Naive thymus-derived CD4-positive, alpha-beta T cell (primary cell): Measurements from ENCODE around the gene OR2T8. TPM values are rescaled to one million over a fixed set of nuclear protein-coding genes. Genes with fewer than 3 reads are reported as not detected.

Source experiments
- ATAC-seq: fragments of 150-1000 bp; cut with Tn5 transposase; 2 replicates; pipeline ENCODE4 v1.10.0; 2021; ENCODE audit warnings: mild to moderate bottlenecking, moderate library complexity
- CTCF ChIA-PET: fragments of 350-600 bp; sonication (Branson Sonifier 250); formaldehyde crosslinking; loops from one replicate; lab custom pipeline; 2021; ENCODE audit warnings: antibody characterized with exemption; lab: Charles Lee
- POLR2A ChIA-PET: fragments of 350-600 bp; sonication (Branson Sonifier 250); formaldehyde crosslinking; loops from one replicate; lab custom pipeline; 2021; ENCODE audit warnings: antibody characterized with exemption, inconsistent platforms; lab: Charles Lee
- DNase-seq, 9 donors: peaks; one replicate each; pipeline versions ENCODE4 v3.0.0 to v3.0.0-alpha.2; 2020 to 2022; ENCODE audit warnings: mixed read lengths in 1 of 9
- H3K27ac ChIP-seq: one replicate; pipeline ENCODE4 v1.7.0; 2013; ENCODE audit warnings: mild to moderate bottlenecking, low read depth, low read length, moderate library complexity
- H3K27me3 ChIP-seq, 2 donors: one replicate each; pipeline ENCODE4 v1.7.0; 2013; ENCODE audit warnings: low read length in 2 of 2, mild to moderate bottlenecking in 2 of 2, moderate library complexity in 2 of 2; ENCODE audit not compliant: control insufficient read depth in 2 of 2, insufficient read depth in 2 of 2
- H3K36me3 ChIP-seq, 3 experiments: 1 replicate in 2 of 3; 2 replicates in 1 of 3; pipeline ENCODE4 v1.7.0; 2013; ENCODE audit warnings: low read length in 3 of 3, mild to moderate bottlenecking in 3 of 3, moderate library complexity in 1 of 3; ENCODE audit not compliant: insufficient read depth in 3 of 3, control insufficient read depth in 2 of 3
- H3K4me1 ChIP-seq, 2 donors: one replicate each; pipeline ENCODE4 v1.7.0; 2013; ENCODE audit warnings: low read length in 2 of 2, mild to moderate bottlenecking in 2 of 2, moderate library complexity in 1 of 2; ENCODE audit not compliant: control insufficient read depth in 2 of 2, insufficient read depth in 2 of 2
- H3K4me3 ChIP-seq: 2 replicates; pipeline ENCODE4 v1.7.0; 2013; ENCODE audit warnings: mild to moderate bottlenecking, low read length
- H3K9me3 ChIP-seq, 3 experiments: 1 replicate in 2 of 3; 2 replicates in 1 of 3; pipeline ENCODE4 v1.7.0; 2013; ENCODE audit warnings: low read length in 3 of 3; ENCODE audit not compliant: control insufficient read depth in 2 of 3
- H3K27ac Mint-ChIP-seq, 9 donors: one replicate each; pipeline ENCODE4 v1.8.0; 2020 to 2022; ENCODE audit warnings: mixed read lengths in 9 of 9, mild to moderate bottlenecking in 8 of 9, moderate library complexity in 5 of 9, inconsistent platforms in 2 of 9
- H3K27me3 Mint-ChIP-seq, 5 donors: one replicate each; pipeline ENCODE4 v1.8.0; 2021 to 2022; ENCODE audit warnings: mixed read lengths in 5 of 5, mild to moderate bottlenecking in 1 of 5
- H3K36me3 Mint-ChIP-seq, 5 donors: one replicate each; pipeline ENCODE4 v1.8.0; 2020 to 2022; ENCODE audit warnings: mixed read lengths in 5 of 5, mild to moderate bottlenecking in 3 of 5, inconsistent platforms in 1 of 5
- H3K4me1 Mint-ChIP-seq, 7 donors: one replicate each; pipeline ENCODE4 v1.8.0; 2020 to 2022; ENCODE audit warnings: mixed read lengths in 7 of 7, mild to moderate bottlenecking in 3 of 7, inconsistent platforms in 1 of 7
- H3K4me3 Mint-ChIP-seq, 10 donors: one replicate each; pipeline ENCODE4 v1.8.0; 2020 to 2022; ENCODE audit warnings: mild to moderate bottlenecking in 10 of 10, mixed read lengths in 10 of 10, moderate library complexity in 6 of 10, inconsistent platforms in 2 of 10
- H3K9me3 Mint-ChIP-seq, 11 donors: one replicate each; pipeline ENCODE4 v1.8.0; 2020 to 2022; ENCODE audit warnings: mixed read lengths in 11 of 11, mild to moderate bottlenecking in 4 of 11, inconsistent platforms in 1 of 11, moderate library complexity in 1 of 11
- intact Hi-C, 2 donors: fragments of 100-400 bp; cut with micrococcal nuclease; formaldehyde crosslinking; loops; one replicate each; pipeline ENCODE4 v1.15.1; 2023
- polyA plus RNA-seq, 2 donors: library from polyadenylated mRNA; unstranded; fragments of 300-500 nt; fragmentation: Illumina TruSeq; gene quantifications; one replicate each; pipeline ENCODE4 v1.2.3, GENCODE V29; 2021
- total RNA-seq, 6 experiments: library from RNA in 5 of 6; stranded (reverse) in 5 of 6; gene quantifications; 1 replicate in 5 of 6; 2 replicates in 1 of 6; pipeline ENCODE4 v1.2.3 and lab custom pipeline; 2021 to 2026

OR2T8 gene
- total and polyA plus RNA-seq, 7 experiments from 2014 or later, result not detected

GRCh38 chr1:247905181-247905580, 14.9 kb upstream of the OR2T8 start:
- H3K27ac Mint-ChIP-seq, result peak overlapping the region in 2 of 9 donors; percentile 63 to 80
- H3K27me3 Mint-ChIP-seq, result no peaks in the 10 kb centered on the region
- ChIA-PET CTCF (no interaction called here), POLR2A (no interaction called here)
- no peaks in the 10 kb centered on the region for H3K4me1 ChIP-seq
- ATAC-seq, result no peak
- no peak overlapping the region for H3K4me3 ChIP-seq
- H3K27ac ChIP-seq, result no peak overlapping the region
- H3K9me3 ChIP-seq, result peaks cover 0 to 3% (median 0%) of the 10 kb centered on the region in 3 experiments
- H3K4me1 Mint-ChIP-seq, result peaks cover 15 to 28% (median 19%) of the 10 kb centered on the region in 7 donors
- no peaks in the 10 kb centered on the region for H3K27me3 ChIP-seq
- H3K9me3 Mint-ChIP-seq, result peaks cover 0 to 26% (median 7%) of the 10 kb centered on the region in 11 donors
- H3K36me3 Mint-ChIP-seq, result peaks cover 0 to 6% (median 0%) of the 10 kb centered on the region in 5 donors
- no peak for DNase-seq
- peak overlapping the region in 7 of 10 donors; percentile 18 to 90 (median 70) for H3K4me3 Mint-ChIP-seq
- intact Hi-C loops, result loop anchor here in 1 of 2 donors (5.0 kb wide), 1 partner anchor 48 kb away; the partner anchor contains the start of gene TRIM58
- no peaks in the 10 kb centered on the region for H3K36me3 ChIP-seq

- intact Hi-C loops, result loop anchor here in 1 of 2 donors (2.0 to 5.0 kb wide), 2 partner anchors 31 to 49 kb away; partner anchors contain the start of gene TRIM58
- POLR2A ChIA-PET, result no interaction called here
These were observed 14.0 kb upstream of the OR2T8 start for GRCh38 chr1:247905910-247906503.

GRCh38 chr1:247906504-247907047, 13.5 kb upstream of the OR2T8 start:
- CTCF ChIA-PET, result no interaction called here
- Histone ChIP-seq H3K4me1 (no peaks in the 10 kb centered on the region), H3K36me3 (no peaks in the 10 kb centered on the region), H3K27ac (peak overlapping the region; percentile 7), H3K4me3 (peak overlapping the region; percentile 36), H3K9me3 (peaks cover 0 to 3% (median 0%) of the 10 kb centered on the region in 3 experiments), H3K27me3 (no peaks in the 10 kb centered on the region)
- POLR2A ChIA-PET, result no interaction called here
- Mint-ChIP-seq H3K4me1 (peaks cover 15 to 28% (median 19%) of the 10 kb centered on the region in 7 donors), H3K27me3 (no peaks in the 10 kb centered on the region), H3K4me3 (peak overlapping the region; percentile 81 to 90 (median 85)), H3K36me3 (peaks cover 0 to 6% (median 0%) of the 10 kb centered on the region in 5 donors), H3K27ac (peak overlapping the region; percentile 74 to 92 (median 80)), H3K9me3 (peaks cover 0 to 26% (median 7%) of the 10 kb centered on the region in 11 donors)
- ATAC-seq (peak; percentile 54), DNase-seq (peak in 5 of 9 donors; percentile 4 to 15 (median 7))
- intact Hi-C loops, result loop anchor here in 1 of 2 donors (2.0 to 5.0 kb wide), 2 partner anchors 30 to 49 kb away; partner anchors contain the start of gene TRIM58

More at GRCh38 chr1:247905910-247906503, 14.0 kb upstream of the OR2T8 start:
- peak overlapping the region; percentile 36 for H3K4me3 ChIP-seq
- no peaks in the 10 kb centered on the region for H3K27me3 ChIP-seq
- ATAC-seq (peak; percentile 32), DNase-seq (no peak)
- peaks cover 0 to 6% (median 0%) of the 10 kb centered on the region in 5 donors for H3K36me3 Mint-ChIP-seq
- H3K4me1 Mint-ChIP-seq, result peaks cover 15 to 28% (median 19%) of the 10 kb centered on the region in 7 donors
- peaks cover 0 to 26% (median 7%) of the 10 kb centered on the region in 11 donors for H3K9me3 Mint-ChIP-seq
- CTCF ChIA-PET, result no interaction called here
- peak overlapping the region; percentile 81 to 90 (median 85) for H3K4me3 Mint-ChIP-seq
- peaks cover 0 to 3% (median 0%) of the 10 kb centered on the region in 3 experiments for H3K9me3 ChIP-seq
- H3K27ac Mint-ChIP-seq, result peak overlapping the region; percentile 74 to 92 (median 80)
- no peaks in the 10 kb centered on the region for H3K4me1 ChIP-seq
- no peaks in the 10 kb centered on the region for H3K36me3 ChIP-seq
- H3K27me3 Mint-ChIP-seq, result no peaks in the 10 kb centered on the region
- H3K27ac ChIP-seq, result peak overlapping the region; percentile 7

GRCh38 chr1:247908766-247909165, 11.3 kb upstream of the OR2T8 start:
- no peaks in the 10 kb centered on the region for H3K27me3 ChIP-seq
- peaks cover 0 to 3% (median 0%) of the 10 kb centered on the region in 3 experiments for H3K9me3 ChIP-seq
- CTCF ChIA-PET, result interaction anchor here (0.7 kb wide), 1 partner anchor 10 kb away, joined by 3 read pairs; no protein-coding TSS in a partner anchor
- ATAC-seq (no peak), DNase-seq (no peak)
- no peaks in the 10 kb centered on the region for H3K36me3 ChIP-seq
- H3K4me3 Mint-ChIP-seq, result peak overlapping the region in 1 of 10 donors; percentile 46
- H3K4me1 Mint-ChIP-seq, result peaks cover 15 to 28% (median 19%) of the 10 kb centered on the region in 7 donors
- H3K4me3 ChIP-seq, result no peak overlapping the region
- intact Hi-C loops, result loop anchor here in 1 of 2 donors (5.0 kb wide), 1 partner anchor 51 kb away; the partner anchor contains the start of gene TRIM58
- peak overlapping the region in 1 of 9 donors; percentile 28 for H3K27ac Mint-ChIP-seq
- POLR2A ChIA-PET, result no interaction called here
- H3K9me3 Mint-ChIP-seq, result peaks cover 0 to 23% (median 7%) of the 10 kb centered on the region in 11 donors
- no peak overlapping the region for H3K27ac ChIP-seq
- H3K4me1 ChIP-seq, result no peaks in the 10 kb centered on the region
- H3K36me3 Mint-ChIP-seq, result peaks cover 0 to 6% (median 0%) of the 10 kb centered on the region in 5 donors
- peaks cover 0 to 5% (median 0%) of the 10 kb centered on the region in 5 donors for H3K27me3 Mint-ChIP-seq

- H3K27me3 Mint-ChIP-seq, result peaks cover 0 to 22% (median 8%) of the 10 kb centered on the region in 5 donors
- CTCF ChIA-PET, result no interaction called here
These were observed 6.3 kb upstream of the OR2T8 start for GRCh38 chr1:247913786-247914185.

GRCh38 chr1:247914941-247915662, 5.0 kb upstream of the OR2T8 start:
- Mint-ChIP-seq H3K9me3 (peaks cover 0 to 1% (median 0%) of the 10 kb centered on the region in 11 donors), H3K27me3 (peaks cover 0 to 22% (median 11%) of the 10 kb centered on the region in 5 donors), H3K4me3 (no peak overlapping the region), H3K4me1 (no peaks in the 10 kb centered on the region), H3K27ac (peak overlapping the region in 1 of 9 donors; percentile 22), H3K36me3 (no peaks in the 10 kb centered on the region)
- no peak overlapping the region for H3K27ac ChIP-seq
- H3K4me3 ChIP-seq, result no peak overlapping the region
- no peaks in the 10 kb centered on the region for H3K4me1 ChIP-seq
- ATAC-seq, result no peak
- POLR2A ChIA-PET, result no interaction called here
- intact Hi-C loops, result no loop called here
- CTCF ChIA-PET, result no interaction called here
- no peak for DNase-seq
- no peaks in the 10 kb centered on the region for H3K27me3 ChIP-seq
- no peaks in the 10 kb centered on the region for H3K36me3 ChIP-seq
- no peaks in the 10 kb centered on the region for H3K9me3 ChIP-seq

More at GRCh38 chr1:247913786-247914185, 6.3 kb upstream of the OR2T8 start:
- Histone ChIP-seq H3K9me3 (no peaks in the 10 kb centered on the region), H3K4me3 (no peak overlapping the region), H3K27ac (no peak overlapping the region), H3K36me3 (no peaks in the 10 kb centered on the region), H3K27me3 (no peaks in the 10 kb centered on the region), H3K4me1 (no peaks in the 10 kb centered on the region)
- POLR2A ChIA-PET, result no interaction called here
- H3K36me3 Mint-ChIP-seq, result no peaks in the 10 kb centered on the region
- H3K27ac Mint-ChIP-seq, result no peak overlapping the region
- H3K4me1 Mint-ChIP-seq, result peaks cover 0 to 3% (median 0%) of the 10 kb centered on the region in 7 donors
- ATAC-seq (no peak), DNase-seq (no peak)
- H3K9me3 Mint-ChIP-seq, result peaks cover 0 to 4% (median 0%) of the 10 kb centered on the region in 11 donors
- intact Hi-C loops, result no loop called here
- H3K4me3 Mint-ChIP-seq, result no peak overlapping the region
